Measurements from ENCODE around the gene HIVEP1.
A peak's percentile ranks its signal among the peaks of the same experiment; 100 is the strongest.

The HIVEP1 gene

DNA sequence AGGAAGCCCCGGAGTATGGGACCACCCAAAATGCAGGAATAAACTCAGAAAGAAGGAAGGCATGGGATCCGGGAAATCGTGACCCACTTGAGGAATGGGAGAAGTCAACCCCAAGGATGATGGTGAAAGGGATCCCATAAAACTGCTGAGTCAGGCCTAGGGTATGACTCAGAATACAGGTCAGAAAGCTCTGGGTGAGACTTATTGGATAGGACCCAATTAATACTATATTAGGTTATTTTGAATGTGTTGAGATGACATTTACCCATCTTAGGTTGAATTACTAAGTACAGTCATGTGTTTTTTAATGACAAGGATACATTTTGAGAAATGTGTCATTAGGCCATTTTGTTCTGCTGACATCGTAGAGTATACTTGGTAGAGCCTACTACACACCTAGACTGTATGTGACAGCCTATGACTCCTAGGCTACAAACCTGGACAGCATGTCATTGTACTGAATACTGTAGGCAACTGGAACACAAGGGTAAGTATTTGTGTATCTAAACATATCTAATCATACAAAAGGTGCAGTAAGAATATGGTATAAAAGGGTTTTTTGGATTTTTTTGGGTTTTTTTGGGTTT lies 17.1 kb upstream of the HIVEP1 start:
- no peak for DNase-seq

GRCh38 chr6:11996751-11997150 lies 15.4 kb upstream of the HIVEP1 start:
- no peak for DNase-seq

- no peak for DNase-seq
Observed at GRCh38 chr6:11999246-11999645, 12.9 kb upstream of the HIVEP1 start.

- no peak for DNase-seq
Observed at GRCh38 chr6:12000174-12000573, 11.9 kb upstream of the HIVEP1 start.

GRCh38 chr6:12001004-12001705 lies 11.0 kb upstream of the HIVEP1 start:
- no peak for DNase-seq

- no peak for DNase-seq
Observed at GRCh38 chr6:12001706-12002435, 10.2 kb upstream of the HIVEP1 start.

DNA sequence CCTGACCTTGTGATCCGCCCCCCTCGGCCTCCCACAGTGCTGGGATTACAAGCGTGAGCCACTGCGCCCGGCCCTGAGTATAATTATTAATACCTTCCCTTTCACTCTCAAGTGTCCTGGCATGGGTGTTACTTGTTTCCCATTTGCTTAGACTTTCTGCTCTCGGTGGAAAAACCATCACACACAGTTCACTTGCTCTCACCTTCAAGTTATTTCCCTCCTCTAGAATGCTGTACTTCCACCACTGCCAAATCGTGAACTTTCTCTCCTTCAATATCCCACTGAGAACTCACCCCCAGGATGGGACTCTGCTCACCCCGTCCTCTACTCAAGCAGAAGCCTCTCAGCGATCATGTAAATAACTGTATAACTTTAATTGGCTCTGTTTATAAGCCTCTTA lies 4.6 kb upstream of the HIVEP1 start:
- DNase-seq: no peak

DNA sequence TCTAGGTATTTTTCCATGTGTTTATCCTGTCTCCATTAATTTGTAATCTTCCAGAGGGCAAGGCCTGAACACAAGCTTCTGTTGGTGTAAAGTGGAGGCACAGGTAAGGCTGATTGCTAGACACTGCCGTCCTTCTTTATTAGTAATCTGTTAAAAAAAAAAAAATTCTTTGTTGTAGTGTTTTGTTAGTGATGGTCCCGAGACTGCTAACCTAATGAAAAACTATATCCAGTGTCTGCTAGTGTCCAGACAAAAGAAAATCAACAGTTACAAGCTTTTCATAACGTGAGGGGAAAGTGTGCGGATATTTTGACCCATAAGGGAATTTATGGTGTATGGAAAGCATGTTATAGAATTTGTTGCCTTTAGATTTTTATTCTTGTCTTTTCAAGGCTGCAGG lies 4.2 kb upstream of the HIVEP1 start:
- DNase-seq: no peak

DNA sequence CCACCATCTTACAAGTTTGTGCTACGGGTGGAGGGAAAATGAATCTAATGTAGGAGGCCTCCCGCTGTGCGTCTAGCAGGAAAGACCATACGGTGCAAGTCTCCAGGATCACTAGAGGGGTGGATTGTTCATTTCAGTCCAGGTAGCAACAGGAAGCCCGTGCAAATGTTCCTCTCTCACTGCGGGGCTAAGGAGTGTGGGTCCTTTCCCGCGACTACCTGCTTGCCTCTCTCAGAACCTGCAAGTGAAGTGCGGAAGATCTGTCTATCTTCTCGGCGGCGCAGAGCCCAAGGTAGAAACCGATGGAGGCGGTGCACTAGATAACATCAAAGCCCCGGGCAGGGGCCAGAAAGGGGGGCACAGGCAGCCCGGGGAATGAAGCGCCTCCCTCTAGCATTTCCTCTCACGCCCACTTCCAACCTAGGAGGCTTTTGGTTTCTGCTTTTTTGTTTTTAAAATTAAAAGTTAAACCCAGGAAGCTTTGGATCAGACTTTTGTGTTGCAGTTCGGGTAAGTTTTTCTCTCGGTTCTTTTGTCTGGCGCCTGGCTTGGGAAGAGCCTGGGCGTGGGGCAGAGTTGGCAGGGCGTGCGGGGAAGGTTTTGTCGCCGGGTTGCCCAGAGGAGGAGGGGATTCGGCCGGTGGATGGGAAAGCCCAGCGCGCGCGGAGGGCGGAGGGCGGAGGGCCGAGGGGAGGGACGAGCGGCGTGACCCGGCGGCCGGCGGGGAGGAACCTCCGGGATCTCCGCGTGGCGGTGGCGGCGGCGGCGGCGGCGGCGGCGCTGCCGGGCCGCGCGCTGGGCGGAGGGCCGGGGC lies 3.5 kb upstream of the HIVEP1 start:
- peak; percentile 76 for DNase-seq

- no peak for DNase-seq
Observed at GRCh38 chr6:12009180-12009685, 2.9 kb upstream of the HIVEP1 start.

- DNase-seq: no peak
Observed at GRCh38 chr6:12009876-12010634, 2.1 kb upstream of the HIVEP1 start.

GRCh38 chr6:12010635-12011275 lies 1.4 kb upstream of the HIVEP1 start:
- DNase-seq: peak; percentile 63

DNA sequence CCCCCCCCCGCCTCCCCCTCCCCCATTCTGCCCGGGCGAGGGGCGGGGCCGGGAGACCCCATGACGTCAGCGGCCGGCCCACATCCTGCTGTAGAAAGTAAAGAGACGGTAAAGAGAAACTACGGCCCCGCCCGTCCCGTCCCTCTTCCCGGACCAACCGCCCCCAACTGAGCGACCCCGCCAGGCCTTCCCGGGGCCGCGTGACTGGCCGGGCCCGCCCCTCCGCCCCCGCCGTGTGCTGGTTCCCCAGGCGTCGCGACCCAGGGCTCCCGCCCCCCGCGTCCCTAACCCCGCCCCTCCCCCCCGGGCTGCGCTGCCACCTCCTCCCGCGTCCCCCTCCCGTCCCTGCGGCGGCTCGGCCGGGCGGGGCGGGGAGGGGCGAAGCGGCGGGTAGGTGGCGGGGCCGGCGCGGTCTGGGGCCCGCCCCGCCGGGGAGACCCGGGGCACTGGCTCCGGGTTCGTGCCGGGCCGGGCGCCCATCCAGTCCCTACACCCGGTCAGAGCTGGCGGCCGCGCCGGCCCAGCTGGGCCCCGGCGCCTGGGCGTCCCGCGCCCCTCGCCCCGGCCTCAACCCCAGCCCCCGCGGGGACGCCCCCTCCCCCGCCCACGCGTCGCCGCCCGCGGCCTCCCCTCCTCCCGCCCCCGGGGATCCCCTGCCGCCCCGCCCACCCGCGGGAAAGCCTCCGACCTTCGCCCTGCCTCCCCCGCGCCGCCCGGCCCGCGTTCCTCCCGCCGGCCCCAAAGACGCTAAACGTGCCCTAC lies 655 bp upstream of the HIVEP1 start:
- DNase-seq: peak; percentile 94

GRCh38 chr6:12012558-12013306 lies 620 bp downstream of the HIVEP1 start:
- peak; percentile 68 for DNase-seq

GRCh38 chr6:12013307-12013719 lies 1.2 kb downstream of the HIVEP1 start:
- DNase-seq: no peak

DNA sequence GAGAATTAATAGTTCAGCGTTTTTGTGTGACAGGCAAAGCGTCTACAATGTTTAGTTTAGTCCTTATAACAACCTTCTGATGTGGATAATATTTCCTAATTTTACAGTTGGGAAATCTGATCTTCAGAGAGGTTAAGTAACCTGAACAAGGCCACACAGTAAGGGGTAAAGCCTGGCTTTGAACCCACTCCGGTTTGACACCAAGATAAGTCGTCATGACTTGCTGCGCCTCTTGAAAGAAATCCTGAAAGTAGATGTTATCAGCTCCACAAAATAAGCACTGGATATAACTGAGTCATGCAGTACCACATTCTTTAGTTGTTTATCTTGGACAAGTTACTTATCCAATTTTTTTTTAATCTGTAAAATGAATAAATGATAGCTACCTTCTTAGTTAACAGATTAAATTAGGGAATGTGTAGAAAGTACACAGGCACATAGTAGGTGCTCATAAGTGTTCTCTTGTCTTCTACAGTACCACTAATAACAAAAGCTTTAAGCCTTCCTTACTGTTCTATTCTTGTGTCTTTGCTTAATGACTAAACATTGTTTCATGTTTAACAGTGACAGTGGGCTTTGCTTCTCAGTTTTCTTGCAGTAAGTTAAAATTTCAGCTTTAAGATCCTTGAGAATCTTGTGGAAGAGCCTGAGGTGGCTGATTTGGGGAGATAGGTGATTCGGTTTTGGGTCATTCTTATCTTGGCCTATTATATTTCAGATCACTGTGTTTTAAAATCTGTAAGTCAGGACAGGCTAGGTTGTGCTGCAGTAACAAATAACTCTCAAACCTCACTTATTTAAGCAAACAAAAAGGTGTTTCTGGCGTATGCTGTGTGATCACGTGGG lies 2.1 kb downstream of the HIVEP1 start:
- DNase-seq: no peak

DNA sequence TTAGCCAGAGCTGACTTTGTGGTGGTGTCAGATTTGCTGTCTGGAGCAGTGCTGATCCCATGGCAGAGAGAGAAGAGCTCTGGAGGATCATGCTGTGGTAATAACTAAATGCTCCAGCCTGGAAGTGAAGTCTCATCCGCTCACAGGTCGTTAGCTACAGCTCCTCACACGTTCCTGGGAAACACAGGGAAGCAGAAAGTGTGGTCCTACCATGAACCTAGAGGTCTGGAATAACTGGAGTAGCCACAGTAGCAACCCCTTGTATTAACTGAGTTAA lies 2.7 kb downstream of the HIVEP1 start:
- DNase-seq: no peak

DNA sequence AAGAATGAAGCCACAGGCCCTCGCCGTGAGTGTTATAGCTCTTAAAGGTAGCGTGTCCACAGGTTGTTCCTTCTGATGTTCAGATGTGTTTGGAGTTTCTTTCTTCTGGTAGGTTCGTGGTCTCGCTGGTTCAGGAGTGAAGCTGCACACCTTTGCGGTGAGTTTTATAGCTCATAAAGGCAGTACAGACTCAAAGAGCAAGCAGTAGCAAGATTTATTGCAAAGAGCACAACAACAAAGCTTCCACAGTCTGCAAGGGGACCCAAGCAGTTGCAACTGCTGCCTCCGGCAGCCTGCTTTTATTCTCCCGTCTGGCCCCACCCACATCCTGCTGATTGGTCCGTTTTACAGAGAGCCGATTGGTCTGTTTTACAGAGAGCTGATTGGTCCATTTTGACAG lies 5.2 kb downstream of the HIVEP1 start:
- DNase-seq: no peak

DNA sequence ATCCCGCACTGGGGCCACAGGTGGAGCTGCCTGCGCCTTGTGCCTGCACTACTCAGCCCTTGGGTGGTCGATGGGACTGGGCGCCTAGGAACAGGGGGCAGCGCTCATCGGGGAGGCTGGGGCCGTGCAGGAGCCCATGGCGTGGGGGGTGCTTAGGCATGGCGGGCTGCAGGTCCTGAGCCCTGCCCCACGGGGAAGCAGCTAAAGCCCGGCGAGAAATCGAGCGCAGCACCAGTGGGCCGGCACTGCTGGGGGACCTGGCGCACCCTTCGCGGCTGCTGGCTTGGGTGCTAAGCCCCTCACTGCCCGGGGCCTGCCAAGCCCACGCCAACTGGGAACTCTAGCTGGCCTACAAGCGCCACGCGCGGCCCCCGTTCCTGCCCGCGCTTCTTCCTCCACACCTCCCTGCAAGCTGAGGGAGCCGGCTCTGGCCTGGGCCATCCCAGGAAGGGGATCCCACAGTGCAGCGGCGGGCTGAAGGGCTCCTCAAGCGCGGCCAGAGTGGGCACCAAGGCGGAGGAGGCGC lies 5.8 kb downstream of the HIVEP1 start:
- no peak for DNase-seq

Data from activated CD4-positive, CD25-positive, alpha-beta regulatory T cell treated with anti-CD3 and anti-CD28 coated beads, Interleukin-2, amount 50 U/mL, for 72 hours (primary cell).